ENCODE data around the gene SSBP4.

- no peak for TF ChIP-seq CTCF (conservative IDR thresholded peaks at IDR 0.05; ENCODE audit: low read depth, low read length)
- TF ChIP-seq EZH2phosphoT487 (IDR thresholded peaks at IDR 0.05; ENCODE audit: borderline replicate concordance, low read length), result no peak
Measured at GRCh38 chr19:18418029-18418482, 1.1 kb upstream of the SSBP4 start.

Data from PC-3 (cell line).